DMS53 (cell line): ENCODE data around the gene ASB13.

Experiments used
- DNase-seq: peaks from one replicate; lab custom pipeline; 2025; lab: John Stamatoyannopoulos, UW

The ASB13 gene

GRCh38 chr10:5589011-5589660, 77.3 kb downstream of the ASB13 start:
- no peak for DNase-seq
